Measurements from ENCODE around the gene PVALEF.

DNA sequence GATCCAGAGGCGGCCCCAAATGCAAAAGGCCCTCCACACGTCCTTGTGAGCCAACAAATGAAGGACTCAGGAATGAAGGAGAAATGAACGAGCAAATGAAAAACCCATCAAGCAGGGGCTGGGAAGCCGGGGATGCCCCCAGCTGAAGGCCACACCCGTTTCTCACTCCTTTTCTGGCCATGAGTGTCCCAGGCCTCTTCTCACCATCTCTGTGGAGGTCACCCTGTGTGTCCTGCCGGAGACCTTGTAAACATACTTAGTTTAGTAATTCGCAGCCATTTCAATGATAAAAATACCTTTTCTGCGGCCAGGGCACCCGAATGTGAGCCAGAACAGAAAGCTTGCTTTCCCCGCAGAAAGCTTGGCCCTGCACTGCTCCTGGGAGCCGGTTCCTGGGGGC is 21.8 kb downstream of the PVALEF start:
- TF ChIP-seq, protein P1, sequence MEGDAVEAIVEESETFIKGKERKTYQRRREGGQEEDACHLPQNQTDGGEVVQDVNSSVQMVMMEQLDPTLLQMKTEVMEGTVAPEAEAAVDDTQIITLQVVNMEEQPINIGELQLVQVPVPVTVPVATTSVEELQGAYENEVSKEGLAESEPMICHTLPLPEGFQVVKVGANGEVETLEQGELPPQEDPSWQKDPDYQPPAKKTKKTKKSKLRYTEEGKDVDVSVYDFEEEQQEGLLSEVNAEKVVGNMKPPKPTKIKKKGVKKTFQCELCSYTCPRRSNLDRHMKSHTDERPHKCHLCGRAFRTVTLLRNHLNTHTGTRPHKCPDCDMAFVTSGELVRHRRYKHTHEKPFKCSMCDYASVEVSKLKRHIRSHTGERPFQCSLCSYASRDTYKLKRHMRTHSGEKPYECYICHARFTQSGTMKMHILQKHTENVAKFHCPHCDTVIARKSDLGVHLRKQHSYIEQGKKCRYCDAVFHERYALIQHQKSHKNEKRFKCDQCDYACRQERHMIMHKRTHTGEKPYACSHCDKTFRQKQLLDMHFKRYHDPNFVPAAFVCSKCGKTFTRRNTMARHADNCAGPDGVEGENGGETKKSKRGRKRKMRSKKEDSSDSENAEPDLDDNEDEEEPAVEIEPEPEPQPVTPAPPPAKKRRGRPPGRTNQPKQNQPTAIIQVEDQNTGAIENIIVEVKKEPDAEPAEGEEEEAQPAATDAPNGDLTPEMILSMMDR (IDR thresholded peaks at IDR 0.05): no peak
- no peak for TF ChIP-seq POLR2AphosphoS5 (IDR thresholded peaks at IDR 0.05; ENCODE audit: insufficient read depth in 1 of 2, low read depth in 1 of 2)
- TF ChIP-seq POLR2A (IDR thresholded peaks at IDR 0.05): no peak
